ENCODE results near the gene DLGAP1.

Gene DLGAP1

DNA sequence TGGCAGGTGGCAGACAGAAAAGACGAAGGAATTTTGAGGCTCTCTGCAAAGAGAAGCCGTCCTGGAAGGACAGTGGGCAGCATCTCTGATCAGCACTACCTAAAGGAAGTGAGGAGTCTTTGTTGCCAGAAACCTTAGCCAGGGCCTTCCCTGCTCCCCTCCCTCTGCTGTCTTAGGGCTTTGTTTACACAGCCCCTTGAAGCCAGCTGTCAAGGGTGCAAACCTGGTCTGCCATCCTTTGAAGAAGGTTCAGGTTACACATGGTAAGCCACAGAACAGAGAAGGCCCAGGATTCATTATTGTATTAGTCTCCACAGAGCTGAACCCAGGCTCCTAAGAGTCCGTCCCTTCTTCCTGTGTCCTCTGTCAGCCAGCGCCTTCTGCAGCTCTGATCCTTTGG, 648.5 kb downstream of the DLGAP1 start:
- no peak for DNase-seq

DNA sequence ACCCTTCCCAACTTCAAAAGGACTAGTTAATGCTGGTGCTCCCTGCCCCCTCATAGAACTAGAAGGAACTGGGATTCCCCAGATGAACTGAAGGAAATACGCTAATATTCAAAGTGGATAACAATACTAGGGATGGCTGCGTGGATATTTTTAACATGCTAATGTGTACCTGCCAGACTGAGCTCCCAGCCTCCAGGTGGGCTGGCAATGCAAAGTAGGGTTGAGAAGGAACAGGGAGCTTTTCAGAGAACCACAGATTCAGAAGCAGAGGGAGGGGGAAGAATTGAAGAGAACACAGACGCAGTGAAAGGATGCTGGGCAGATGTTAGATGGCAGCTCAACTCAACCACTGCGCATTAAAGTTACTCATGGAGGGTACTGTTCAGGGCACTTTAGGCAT, 650.8 kb downstream of the DLGAP1 start:
- no peak for DNase-seq

DNA sequence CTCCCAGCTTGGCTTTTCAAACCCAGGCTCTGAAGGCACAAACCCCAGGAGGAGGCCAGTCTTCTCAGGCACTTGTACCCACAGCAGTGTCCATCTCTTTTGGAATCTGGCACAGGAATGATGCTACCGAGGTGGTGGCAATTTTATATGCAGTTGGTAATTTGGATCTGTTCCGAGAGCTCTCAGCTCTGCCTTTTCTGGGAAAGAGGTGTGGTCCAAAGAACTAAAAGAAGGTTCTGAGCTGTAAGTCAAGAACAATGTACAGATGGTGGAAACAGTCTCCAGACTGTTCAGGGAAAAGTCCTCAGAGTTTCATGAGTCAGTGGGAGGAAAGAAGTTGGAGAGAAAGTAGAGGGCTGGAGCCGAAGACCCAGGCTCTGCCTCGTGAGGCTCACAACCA, 651.8 kb downstream of the DLGAP1 start:
- DNase-seq, result no peak

DNA sequence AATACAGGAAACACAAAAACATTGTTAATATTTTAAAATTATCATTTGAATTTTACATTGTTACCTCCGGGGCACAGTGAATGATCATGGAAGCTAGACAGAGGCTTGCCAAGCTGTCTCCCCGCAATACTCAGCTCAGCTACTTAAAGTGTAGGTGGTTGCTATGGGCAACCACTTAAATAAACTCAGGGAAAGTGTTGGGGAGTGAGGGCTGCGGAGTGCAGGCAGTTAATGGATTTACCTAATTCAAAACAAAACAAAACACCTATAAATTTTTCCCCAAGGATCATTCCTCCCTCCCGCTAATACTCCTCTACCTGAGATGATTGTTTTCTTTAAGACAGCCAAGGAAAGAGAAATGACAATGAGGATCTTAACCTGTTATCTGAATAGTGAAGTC, 655.6 kb downstream of the DLGAP1 start:
- DNase-seq, result no peak

DNA sequence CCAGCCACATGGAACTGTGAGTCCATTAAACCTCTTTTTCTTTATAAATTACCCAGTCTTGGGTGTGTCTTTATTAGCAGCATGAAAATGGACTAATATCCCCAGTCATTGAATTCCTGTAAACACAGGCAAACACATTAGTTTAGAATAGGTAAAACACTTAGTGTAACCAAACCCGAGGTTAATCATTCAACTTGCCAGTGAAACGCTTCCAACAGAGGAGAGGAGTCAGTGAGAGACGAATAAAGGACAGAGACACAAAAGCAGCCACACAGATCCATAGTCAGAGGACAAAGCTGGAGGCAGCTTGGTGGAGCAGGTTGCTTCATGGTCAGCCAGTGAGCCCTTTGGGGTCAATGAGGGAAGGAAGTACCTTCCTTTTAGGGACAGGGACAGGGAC, 657.1 kb downstream of the DLGAP1 start:
- DNase-seq, result no peak

DNA sequence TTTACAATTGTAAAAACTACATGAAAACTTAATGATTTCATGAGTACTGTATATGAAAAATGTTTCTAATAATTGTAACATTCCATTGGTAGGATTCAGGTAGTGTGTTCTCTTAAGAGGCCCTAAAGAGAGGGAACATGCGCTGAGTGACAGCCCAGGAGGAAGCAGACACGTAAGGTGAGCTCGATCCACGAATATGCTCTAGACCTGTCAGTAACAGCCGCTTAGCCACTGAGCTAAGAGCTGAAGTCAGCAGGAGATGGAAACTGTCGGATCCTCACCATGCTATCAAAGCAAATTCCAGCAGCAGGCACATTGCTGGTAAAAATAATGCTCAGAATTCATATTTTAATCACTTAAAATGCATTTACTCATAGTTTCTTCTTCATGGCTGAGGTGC, 658.7 kb downstream of the DLGAP1 start:
- no peak for DNase-seq

DNA sequence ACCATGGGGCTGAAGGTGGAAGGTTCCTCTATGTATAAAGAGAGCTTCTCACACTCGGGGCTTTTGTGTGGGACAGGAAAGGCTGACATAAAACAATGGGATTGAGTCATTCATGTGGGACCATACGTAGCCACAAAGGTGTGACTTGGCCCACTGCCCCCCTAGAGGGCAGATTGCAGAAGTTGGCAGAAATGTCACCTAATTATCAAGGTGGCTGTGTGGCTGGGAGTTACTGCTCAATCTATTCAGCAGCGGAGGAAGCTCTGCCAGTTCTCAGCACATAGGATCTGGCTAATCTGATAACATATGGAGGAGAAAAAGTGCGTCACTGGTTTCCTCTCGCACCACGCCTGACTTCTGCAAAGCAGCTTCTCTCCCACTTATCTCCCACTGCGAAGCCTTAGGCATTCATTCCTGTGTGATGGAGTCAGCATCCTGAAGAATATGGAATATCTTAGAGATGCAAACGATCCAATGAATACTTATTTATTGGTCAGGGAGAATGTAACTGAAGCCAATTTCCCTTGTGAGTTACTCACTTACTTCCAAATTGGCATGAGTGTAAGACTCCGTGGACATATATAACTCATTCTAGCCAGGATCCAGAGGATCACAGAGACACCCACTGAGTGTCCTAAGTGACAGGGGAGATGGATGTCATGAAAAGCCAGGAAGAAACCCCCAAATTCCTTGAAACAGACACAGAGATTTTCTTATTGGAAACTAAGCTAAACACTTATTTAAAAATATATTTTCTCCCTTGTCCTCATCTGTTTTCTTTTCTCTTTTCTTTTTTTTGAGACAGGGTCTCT, 660.4 kb downstream of the DLGAP1 start:
- no peak for DNase-seq

DNA sequence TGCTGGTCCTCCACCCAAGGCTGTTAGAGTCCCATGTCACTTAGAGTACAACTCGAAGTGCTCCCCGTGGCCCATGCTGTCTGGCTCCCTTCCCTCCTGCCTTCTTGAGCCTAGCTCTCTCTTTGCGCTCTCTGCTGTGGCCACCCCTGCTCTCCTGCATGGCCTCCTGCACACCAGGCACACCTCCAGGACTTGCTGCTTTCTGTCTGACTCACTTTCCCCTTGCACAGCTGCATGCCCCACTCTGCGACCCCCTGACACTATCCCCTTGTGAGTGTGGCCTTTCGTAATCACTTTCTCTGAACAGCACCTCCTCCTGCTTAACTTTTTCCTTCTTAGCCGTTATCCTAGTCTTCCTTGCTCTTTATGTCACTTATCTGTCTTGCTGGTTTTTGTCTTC, 661.6 kb downstream of the DLGAP1 start:
- no peak for DNase-seq

DNA sequence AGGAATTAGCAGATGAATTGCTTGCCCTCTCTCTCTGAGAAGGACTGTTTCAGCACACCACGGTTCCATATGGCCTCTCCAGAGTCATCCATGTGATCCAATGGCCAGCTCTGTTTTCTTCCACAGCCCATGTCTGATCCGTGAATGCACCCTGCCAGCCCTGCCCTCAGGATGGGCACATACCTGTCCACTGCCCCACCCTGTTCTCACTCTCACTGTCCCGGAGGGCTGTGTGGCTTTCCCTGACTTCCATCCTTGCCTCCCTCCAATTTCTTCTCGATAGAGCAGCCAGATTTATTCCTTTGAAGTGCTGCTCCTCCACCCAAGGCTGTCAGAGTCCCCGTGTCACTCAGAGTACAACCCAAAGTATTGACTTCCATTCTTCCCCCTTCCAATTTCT, 662.0 kb downstream of the DLGAP1 start:
- no peak for DNase-seq

DNA sequence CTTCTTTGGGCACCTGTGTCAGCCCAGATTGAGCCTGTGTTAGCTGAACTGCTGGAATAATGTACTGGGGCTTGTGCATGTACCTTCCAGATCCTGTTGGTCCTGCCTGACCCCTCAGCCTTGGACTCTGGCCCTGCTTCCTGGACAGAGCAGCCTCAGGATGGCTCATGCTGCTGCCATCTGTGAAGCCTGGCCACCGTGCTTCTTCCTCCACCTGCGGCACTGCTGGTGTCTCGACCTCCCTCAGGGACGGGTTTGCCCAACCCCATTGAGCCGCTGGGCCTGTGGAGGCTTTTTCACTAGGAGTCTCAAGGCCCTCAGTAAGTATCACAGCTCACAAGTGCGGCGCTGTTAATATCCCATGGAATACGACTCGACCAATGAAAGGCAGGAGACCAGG, 662.4 kb downstream of the DLGAP1 start:
- DNase-seq, result no peak

DNA sequence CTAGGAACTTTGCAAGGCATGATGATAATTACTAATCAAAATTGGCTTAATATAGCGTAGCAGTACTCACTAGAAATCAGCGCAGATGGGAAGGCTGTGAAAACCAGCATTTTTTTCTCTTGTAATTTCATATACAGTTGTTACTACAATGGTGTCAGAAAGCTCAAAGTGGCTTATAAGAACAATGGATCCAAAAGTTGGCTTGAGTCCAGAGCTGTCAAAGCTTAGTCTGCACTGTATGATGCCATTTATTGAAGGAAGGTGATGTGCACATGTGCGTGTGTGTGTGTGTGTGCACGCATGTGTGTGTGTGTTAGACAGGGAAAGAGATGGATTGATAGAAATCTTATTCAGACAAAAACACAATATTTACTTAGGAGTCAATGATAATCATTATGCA, 663.9 kb downstream of the DLGAP1 start:
- no peak for DNase-seq

DNA sequence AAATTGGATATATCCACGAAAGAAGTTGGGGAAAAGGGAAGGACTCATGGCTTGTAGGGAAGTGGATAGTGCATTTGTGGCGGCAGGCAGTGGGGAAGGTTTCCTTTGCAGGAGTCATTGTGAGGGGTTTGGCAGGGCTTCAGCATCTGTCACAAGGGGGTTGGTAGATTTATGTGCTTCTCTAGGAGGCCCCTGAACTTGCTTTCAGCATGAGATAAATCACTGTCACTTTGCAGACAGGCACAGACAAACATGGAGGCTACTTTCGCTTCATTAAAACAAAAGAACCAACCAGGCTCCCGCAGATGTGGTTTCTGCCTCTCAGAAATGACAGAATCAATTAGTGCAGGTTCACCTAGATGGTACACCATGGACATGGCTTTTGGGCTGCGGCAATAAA, 664.4 kb downstream of the DLGAP1 start:
- DNase-seq, result no peak

DNA sequence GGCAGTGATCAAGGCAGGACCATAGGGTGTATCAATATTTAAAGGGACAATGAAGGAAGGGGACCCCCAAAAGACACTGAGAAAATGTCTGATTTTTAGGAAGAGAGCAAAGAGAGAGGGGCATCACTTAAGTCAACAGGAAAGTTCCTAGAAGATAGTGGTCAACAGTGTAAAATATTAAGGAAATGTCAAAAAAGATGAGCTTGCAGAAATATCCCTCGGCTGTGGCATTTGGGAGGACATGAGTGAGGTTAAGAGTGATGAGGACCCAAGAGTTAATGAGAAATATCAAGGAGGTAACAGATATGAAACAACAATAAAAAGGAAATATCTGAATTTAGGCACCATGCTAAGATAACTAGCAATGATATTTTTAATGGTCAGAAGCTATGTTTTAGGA, 665.6 kb downstream of the DLGAP1 start:
- no peak for DNase-seq

DNA sequence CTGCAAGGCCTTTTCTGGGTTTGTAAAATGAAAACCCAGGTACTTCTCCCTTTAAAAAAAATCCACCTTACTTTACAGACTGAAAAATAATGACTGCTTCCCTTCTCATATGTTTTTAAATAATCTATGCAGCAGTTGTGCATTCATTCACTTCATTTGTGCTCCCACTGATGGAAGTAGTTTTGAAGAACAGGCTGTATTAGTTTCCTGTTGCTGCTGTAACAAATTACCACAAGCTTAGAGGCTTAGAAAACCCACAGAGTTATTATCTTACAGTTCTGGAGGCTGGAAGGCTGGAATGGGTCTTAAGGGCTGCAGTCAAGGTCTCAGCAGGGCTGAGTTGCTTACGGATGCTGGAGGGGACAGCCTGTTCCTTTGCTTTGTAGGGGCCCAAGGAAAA, 670.2 kb downstream of the DLGAP1 start:
- DNase-seq, result no peak

DNA sequence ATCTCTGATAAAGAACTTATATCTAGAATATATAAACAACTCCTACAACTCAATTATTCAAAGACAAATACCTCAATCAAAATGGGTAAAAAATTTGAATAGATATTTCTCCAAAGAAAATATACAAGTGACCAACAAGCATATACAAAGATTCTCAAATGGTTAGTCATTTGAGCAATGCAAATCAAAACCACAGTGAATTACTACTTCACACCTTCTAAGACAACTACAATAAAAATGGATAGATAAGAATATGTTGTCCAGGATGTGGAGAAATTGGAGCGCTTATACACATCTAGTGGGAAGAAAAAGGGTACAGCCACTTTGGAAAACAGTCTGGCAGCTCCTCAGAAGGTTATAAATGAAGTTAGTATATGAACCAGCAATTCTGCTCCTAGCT, 672.2 kb downstream of the DLGAP1 start:
- no peak for DNase-seq

DNA sequence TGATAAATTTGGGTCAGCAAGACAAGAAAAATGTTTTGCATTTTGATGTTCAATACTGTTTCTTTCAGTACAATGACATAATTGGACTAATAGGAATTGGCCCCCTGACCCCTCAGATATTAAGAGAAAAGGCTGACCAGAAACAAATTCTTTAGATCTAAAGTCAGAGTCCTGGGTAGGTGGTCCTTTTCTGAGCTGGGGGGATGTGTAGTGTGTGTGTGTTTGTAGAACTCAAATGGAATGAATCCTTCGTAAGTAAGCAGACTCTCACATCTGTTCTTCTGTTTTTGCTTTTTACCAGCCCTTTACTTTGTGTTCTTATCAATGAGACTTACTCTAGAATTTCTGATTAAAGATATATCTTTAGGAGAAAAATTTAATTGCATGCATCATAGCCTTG, 677.4 kb downstream of the DLGAP1 start:
- no peak for DNase-seq

DNA sequence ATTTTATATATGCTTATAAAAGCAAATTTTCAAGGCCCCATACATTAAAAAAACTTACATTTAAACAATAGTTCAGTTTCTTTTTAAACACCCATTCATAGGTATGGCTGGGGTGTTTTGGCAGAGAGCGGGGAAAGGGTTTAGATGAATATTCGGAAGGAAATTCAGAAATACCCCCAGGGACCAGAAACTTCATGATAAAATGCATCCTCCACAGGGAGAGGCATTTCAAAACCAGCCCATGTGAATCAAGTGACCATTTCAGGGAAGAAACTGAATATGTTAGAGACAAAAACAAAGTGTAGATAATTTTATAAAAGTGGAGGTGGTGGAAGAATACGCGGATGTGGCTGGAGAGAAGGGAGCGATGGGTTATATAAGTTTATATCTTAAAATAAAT, 678.0 kb downstream of the DLGAP1 start:
- no peak for DNase-seq

DNA sequence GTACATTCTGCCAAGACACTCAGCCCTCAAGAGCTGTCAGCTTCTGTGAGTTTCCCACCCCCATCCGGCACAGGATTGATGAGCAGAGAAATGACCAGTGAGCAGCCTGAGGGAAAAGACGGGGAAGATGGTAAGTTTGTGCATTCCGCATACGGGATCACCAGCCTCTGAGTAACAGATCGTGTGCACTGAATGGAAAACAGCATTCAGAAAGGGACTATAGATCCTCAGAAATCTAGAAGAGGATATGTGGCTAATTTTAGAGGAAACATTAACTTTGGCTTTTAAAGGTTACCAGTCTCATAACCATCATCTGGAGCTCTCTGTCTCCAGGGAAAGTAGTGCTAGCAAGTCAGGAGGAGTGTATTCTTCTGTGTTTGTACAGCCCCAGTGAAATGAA, 679.1 kb downstream of the DLGAP1 start:
- DNase-seq, result no peak

DNA sequence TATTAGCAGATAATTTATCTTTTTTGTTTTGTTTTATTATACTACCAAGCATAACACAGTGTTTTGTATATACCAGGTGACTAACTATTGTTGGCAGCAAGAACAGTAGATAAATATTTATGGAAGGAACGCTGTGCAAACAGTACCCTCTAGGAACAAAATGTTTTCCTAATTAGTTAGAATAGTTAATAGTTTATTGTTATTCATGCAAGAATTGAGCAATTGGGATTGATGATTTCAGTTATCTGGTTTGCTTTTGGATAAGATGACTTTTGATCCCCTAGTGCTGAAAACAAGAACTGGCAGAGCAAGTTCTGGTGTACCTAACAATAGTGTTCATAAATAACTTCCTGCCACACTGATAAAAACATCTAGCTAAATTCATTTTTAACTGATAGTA, 681.8 kb downstream of the DLGAP1 start:
- no peak for DNase-seq

DNA sequence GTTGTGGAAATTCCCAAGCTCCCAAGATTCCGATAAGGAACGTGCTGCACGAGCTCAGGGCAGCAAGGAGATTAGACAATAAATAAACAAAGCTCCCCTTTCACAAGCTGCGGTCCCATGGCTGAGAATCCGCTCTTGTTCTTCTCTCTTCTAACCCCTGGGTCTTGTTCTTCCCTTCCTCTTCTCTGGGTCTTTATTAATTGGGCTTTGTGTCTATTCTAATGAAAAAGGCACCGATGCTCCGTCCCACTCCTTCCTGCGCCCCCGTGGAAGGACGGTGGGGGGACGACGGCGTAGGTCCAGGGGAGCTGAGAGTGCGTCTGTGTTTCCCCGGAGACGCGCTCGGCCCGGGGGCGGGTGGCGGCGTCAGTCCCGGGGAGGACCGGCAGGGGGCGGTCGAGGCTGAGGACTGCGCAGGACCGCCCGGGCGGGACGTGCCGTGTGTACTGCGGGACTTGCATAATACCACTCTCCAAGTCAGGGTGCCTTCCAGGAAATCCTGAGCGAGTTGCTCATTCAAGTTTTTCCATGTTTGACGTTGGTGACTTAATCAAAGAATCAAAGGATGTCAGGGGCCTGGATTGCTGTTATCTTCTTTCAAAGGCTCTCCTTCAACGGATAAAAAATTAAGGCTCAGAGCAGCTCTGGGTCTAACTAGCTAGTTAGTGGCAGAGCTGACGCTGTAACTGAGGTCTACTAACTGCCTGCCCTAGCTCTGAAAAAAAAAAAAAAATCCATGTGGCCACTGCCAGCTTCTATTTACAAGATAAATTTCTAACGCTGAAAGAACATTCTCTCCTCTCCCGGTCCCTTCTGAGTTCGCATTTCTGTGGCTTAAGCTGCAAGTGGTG, 683.8 kb downstream of the DLGAP1 start:
- DNase-seq, result peak; percentile 73

DNA sequence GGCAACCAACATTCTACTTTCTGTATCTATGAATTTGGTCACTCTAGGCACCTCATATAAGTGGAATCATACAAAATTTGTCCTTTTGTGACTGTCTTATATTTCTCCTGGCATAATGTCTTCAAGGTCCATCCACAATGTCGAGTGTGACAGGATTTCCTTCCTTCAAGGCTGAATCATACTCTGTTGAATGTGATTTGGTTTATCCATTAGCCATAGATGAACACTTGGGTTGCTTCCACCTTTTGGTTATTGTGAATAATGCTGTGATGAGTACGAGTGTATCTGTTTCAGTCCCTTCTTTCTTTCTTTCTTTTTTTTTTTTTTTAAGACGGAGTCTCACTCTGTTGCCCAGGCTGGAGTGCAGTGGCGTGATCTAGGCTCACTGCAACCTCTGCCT, 693.8 kb downstream of the DLGAP1 start:
- DNase-seq, result no peak

DNA sequence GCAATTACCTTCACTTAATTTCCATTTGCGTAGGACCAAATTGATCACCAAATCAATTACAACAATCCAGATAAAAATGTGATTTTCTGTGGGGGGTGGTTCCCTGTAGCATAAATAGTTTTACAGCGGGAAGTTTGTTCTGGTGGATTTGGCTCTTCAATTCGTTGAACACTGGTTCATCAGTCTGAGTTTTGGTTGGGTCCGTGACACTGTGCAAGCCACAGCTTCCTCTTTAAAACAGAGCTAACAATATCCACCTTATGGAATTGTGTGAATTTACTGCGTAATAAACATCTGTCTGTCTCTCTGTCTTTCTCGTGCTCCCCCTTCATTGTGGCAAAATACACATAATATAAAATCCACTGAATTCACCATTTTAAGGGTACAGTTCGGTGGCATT, 694.4 kb downstream of the DLGAP1 start:
- DNase-seq, result no peak

DNA sequence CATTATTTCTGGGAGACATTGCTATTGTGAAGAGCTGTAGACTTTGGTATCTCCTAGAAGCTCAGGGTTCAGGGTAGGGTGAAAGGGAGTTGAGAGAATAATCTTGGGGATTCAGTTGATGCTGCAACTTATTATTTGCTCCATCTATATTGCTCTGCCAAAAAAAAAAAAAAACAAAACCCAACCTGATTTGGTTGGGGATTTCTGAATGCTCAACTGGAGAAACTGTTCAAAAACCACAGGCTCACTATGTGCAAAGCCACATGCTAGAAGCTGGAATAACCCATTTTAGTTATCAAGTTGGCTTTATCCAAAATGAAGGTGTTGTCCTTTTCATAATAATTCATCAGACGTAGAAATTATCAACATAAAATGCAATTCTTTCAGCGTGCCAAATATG, 696.0 kb downstream of the DLGAP1 start:
- DNase-seq, result no peak

DNA sequence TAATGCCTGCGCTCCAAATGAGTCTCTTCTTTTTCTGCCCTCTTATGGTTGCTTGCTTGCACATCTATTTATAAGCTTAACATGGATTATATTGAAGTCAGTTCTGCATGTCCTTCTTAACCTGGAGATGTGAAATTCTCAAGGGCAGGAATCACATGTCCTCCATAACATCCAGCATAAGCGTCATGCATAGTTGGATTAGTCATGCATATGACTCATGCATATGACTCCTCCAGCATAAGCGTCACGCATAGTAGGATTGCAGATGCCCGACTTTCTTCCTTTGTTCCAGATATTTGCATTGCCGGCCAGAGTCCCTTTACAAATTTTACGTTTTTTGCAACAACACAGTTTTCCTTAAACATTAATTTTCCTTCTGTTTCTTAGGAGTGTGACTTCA, 696.6 kb downstream of the DLGAP1 start:
- DNase-seq, result no peak

DNA sequence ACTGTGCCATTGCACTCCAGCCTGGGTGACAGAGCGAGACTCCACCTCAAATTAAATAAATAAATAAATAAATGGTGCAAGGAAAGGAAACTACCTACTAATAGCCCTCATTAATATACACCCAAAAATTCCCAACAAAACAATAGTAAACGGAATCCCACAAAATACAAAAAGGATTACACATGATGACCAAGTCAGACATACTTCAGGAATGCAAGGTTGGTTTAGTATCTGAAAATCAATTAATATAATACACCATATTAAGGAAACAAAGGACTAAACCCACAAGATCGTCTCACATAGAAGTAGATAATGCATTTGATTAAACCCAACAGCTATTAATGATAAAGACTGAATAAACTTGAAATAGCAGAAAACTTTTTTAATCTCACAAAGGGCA, 697.7 kb downstream of the DLGAP1 start:
- DNase-seq, result no peak

Data from activated T-cell treated with anti-CD3 and anti-CD28 coated beads for 4 hours (primary cell).